Right cardiac atrium (tissue), 5 donors: ENCODE results near the gene AGL. TPM values are rescaled to one million over a fixed set of nuclear protein-coding genes. Genes with fewer than 3 reads are reported as not detected.
"Not testable (repeated sequence)": the region's sequence is repeated elsewhere in the genome, so short reads cannot be mapped to it uniquely, and the experiment has no call there.

Experiments used
- ATAC-seq, 2 donors: fragments of 200-7000 bp; cut with Tn5 transposase; one replicate each; pipeline versions ENCODE4 v1.8.0 to v1.9.1; 2020; ENCODE audit warnings: moderate library complexity in 2 of 2, mild to moderate bottlenecking in 1 of 2
- DNase-seq, 3 donors: peaks; one replicate each; pipeline ENCODE4 v3.0.0-alpha.2; 2020
- H3K27ac ChIP-seq: one replicate; pipeline ENCODE4 v1.5.1; 2013; ENCODE audit warnings: mild to moderate bottlenecking, low read length, control low read depth, moderate library complexity
- H3K27me3 ChIP-seq: one replicate; pipeline ENCODE4 v1.6.1; 2013; ENCODE audit not compliant: control insufficient read depth, insufficient read depth
- H3K4me1 ChIP-seq: one replicate; pipeline ENCODE4 v1.6.1; 2013; ENCODE audit warnings: low read length; ENCODE audit not compliant: control insufficient read depth, insufficient read depth
- H3K4me3 ChIP-seq: one replicate; pipeline ENCODE4 v1.5.1; 2013; ENCODE audit warnings: low read length, control low read depth
- H3K9me3 ChIP-seq: one replicate; pipeline ENCODE4 v1.6.1; 2013; ENCODE audit warnings: low read length; ENCODE audit not compliant: control insufficient read depth
- WGBS: extraction: QIAGEN DNeasy Blood & Tissue Kit; methylation state at CpG from one replicate; pipeline ENCODE4 v1.1.7; 2013; 5-methylcytosine and 5-hydroxymethylcytosine counted together
- intact Hi-C, 4 donors: fragments of 100-400 bp; cut with DNase I; formaldehyde crosslinking; loops; one replicate each; pipeline versions ENCODE4 v1.11.0 to v1.14.0; 2022 to 2023
- polyA plus RNA-seq: library from polyadenylated mRNA; stranded (reverse); fragments of 200-250 nt; gene quantifications from one replicate; pipeline ENCODE4 v1.2.3, GENCODE V29; 2013
- total RNA-seq, 4 donors: library from RNA; stranded (reverse); fragmentation: NEBNext Ultra II Directional; extraction: Animal tissue kit (Norgen Biotek cat#: 25700); gene quantifications; one replicate each; pipeline ENCODE4 v1.2.1, GENCODE V29; 2021
- donor health status: healthy with polysubstance abuse.
- donor health status: DM: no; HTN: yes; CAD: no.
- donor health status: DM: no; HTN: no; CAD: no.
- donor health status: DM: no; HTN: yes; CAD: no; lungs with severe emphysema.
- donor health status: DM: yes; HTN: yes; CAD: no.

AGL gene
- total and polyA plus RNA-seq, 5 donors: 23.2 to 66.4 (median 60.5) TPM

DNA sequence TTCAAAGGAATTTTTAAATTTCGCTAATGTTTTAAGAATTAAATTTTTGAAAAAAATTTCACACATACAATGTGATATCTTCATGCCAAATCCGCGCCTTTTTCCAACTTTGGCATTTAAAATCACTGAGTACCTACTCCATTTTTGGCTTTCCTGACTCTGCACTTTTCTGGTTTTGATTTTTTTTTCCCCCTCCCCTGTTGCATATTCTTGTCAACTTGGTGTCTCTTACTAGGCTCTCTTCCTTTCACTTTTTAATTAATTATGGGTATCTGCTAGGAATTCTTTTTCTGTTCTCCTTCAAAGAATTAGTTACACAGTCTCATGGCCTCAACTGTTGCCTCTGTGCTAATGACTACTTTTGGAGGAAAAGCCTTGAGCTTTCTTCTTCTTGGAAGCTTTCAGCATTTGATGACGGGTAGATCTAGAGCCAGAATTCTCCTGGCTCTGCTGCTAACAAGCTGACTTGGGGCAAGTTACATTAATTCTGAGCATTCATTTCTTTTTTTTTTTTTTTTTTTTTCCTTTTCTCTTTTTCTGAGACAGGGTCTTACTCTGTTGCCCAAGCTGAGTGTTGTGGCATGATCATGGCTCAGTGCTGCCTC, 1.8 kb downstream of the AGL start:
- H3K27me3 ChIP-seq: no peaks in the 10 kb centered on the region
- peak overlapping the region; percentile 49 for H3K4me3 ChIP-seq
- DNase-seq (no peak), ATAC-seq (no peak)
- H3K9me3 ChIP-seq: no peaks in the 10 kb centered on the region
- H3K4me1 ChIP-seq: peaks cover 1% of the 10 kb centered on the region
- 64% methylated on average over 4 of the region's 4 CpGs for WGBS
- intact Hi-C loops: no loop called here
- H3K27ac ChIP-seq: peak overlapping the region; percentile 46

DNA sequence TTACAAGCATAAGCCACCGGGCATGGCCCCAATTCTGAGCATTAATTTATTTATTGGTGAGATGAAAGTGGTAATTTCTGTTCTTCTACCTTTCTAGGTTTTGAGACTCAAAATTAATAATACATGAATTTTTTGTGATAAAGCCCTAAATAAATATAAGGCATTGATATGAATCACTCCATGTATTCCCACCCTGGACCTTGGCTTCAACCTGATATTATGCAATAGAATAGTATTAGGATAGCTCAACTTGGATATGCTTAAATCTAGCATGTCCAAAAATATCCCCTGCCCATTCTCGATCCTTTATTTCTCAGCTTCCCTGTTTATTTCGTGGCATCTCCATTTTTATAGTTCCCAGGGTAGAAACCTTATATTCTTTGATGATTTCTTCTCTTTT, 2.5 kb downstream of the AGL start:
- intact Hi-C loops: no loop called here

DNA sequence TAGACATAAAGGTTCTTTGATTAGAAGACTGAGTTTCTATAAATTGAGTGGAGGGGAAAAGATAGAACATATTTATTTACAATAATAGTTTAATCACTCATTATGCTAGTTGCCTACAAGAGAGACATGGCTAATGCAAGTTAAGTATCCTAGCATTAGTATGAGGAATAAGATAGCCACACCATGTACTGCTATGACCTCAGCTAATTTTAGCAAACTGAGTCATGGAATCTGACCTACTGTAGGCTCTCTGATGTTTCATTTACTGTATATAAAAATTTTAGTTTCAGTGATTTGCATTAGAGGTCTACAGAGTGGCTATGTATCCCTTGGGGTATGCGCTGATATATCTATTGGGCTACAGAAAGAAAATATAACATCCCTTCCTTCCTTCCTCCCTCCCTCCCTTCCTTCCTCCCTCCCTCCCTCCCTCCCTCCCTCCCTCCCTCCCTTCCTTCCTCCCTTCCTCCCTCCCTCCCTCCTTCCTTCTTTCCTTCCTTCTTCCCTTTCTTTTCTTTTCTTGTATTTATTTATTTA, 5.8 kb downstream of the AGL start:
- no peak overlapping the region for H3K4me3 ChIP-seq
- intact Hi-C loops: no loop called here
- H3K27me3 ChIP-seq: no peaks in the 10 kb centered on the region
- ATAC-seq (peak in 1 of 2 donors; percentile 59), DNase-seq (no peak)
- no peak overlapping the region for H3K27ac ChIP-seq
- no peaks in the 10 kb centered on the region for H3K4me1 ChIP-seq
- no peaks in the 10 kb centered on the region for H3K9me3 ChIP-seq
- 98% methylated on average over 1 of the region's 1 CpG for WGBS

More for the DNA sequence above, 2.5 kb downstream of the AGL start:
- Histone ChIP-seq H3K4me1 (peaks cover 1% of the 10 kb centered on the region), H3K27ac (no peak overlapping the region), H3K9me3 (no peaks in the 10 kb centered on the region), H3K4me3 (peak overlapping the region; percentile 49), H3K27me3 (no peaks in the 10 kb centered on the region)
- 68% methylated on average over 3 of the region's 3 CpGs for WGBS
- ATAC-seq (no peak), DNase-seq (no peak)

- H3K9me3 ChIP-seq, intact Hi-C loops, ATAC-seq, H3K4me3 ChIP-seq, H3K27ac ChIP-seq, H3K27me3 ChIP-seq, H3K4me1 ChIP-seq: not testable (repeated sequence)
- WGBS: 96% methylated on average over 27 of the region's 33 CpGs
- peak in 1 of 3 donors; percentile 23 for DNase-seq
These were observed 6.9 kb downstream of the AGL start for GRCh38 chr1:99857041-99857440.

GRCh38 chr1:99858286-99858685, 8.1 kb downstream of the AGL start:
- Histone ChIP-seq H3K4me3 (no peak overlapping the region), H3K27ac (no peak overlapping the region), H3K4me1 (no peaks in the 10 kb centered on the region), H3K27me3 (no peaks in the 10 kb centered on the region), H3K9me3 (no peaks in the 10 kb centered on the region)
- DNase-seq: no peak
- ATAC-seq: no peak
- 85% methylated on average over 2 of the region's 2 CpGs for WGBS
- intact Hi-C loops: no loop called here

- H3K4me1 ChIP-seq: no peaks in the 10 kb centered on the region
- no peaks in the 10 kb centered on the region for H3K9me3 ChIP-seq
- no peak for DNase-seq
- H3K27ac ChIP-seq: no peak overlapping the region
- no peak for ATAC-seq
- H3K4me3 ChIP-seq: no peak overlapping the region
- no peaks in the 10 kb centered on the region for H3K27me3 ChIP-seq
- intact Hi-C loops: no loop called here
These were observed 8.7 kb downstream of the AGL start for GRCh38 chr1:99858881-99859280.

DNA sequence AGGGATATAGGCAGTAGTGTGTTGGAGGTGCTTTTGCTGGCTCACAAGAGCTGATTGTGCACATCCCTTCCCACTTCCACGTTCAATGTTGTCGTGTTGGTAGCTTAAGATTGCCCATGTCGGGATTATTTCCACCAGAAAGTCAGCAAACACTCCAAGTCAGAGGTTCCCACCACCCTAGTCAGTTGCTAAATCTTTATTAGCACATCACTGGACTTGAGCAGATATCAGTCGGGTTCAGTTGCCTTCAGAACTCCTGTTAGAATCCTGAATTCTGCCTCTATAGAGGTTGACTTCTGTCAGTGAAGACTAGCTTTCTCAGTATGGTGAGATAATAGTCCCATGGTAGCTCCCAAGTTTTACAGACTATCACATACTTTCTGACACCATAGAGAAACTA, 10.5 kb downstream of the AGL start:
- DNase-seq (no peak), ATAC-seq (no peak)
- no peak overlapping the region for H3K27ac ChIP-seq
- H3K27me3 ChIP-seq: no peaks in the 10 kb centered on the region
- 85% methylated on average over 4 of the region's 4 CpGs for WGBS
- H3K9me3 ChIP-seq: no peaks in the 10 kb centered on the region
- intact Hi-C loops: no loop called here
- H3K4me1 ChIP-seq: no peaks in the 10 kb centered on the region
- no peak overlapping the region for H3K4me3 ChIP-seq

GRCh38 chr1:99867682-99868081, 17.5 kb downstream of the AGL start:
- intact Hi-C loops: no loop called here

GRCh38 chr1:99869304-99869703, 19.1 kb downstream of the AGL start:
- no peak for DNase-seq
- H3K4me3 ChIP-seq: no peak overlapping the region
- ATAC-seq: no peak

More at GRCh38 chr1:99867682-99868081, 17.5 kb downstream of the AGL start:
- Histone ChIP-seq H3K4me3 (no peak overlapping the region), H3K9me3 (no peaks in the 10 kb centered on the region), H3K27ac (no peak overlapping the region), H3K4me1 (no peaks in the 10 kb centered on the region), H3K27me3 (no peaks in the 10 kb centered on the region)
- ATAC-seq (peak in 1 of 2 donors; percentile 65), DNase-seq (peak in 1 of 3 donors; percentile 61)
- 81% methylated on average over 6 of the region's 6 CpGs for WGBS

GRCh38 chr1:99869723-99870122, 19.6 kb downstream of the AGL start:
- intact Hi-C loops: no loop called here
- Histone ChIP-seq H3K27ac (no peak overlapping the region), H3K27me3 (no peaks in the 10 kb centered on the region), H3K4me1 (no peaks in the 10 kb centered on the region), H3K9me3 (no peaks in the 10 kb centered on the region), H3K4me3 (no peak overlapping the region)
- WGBS: 87% methylated on average over 6 of the region's 6 CpGs
- DNase-seq (no peak), ATAC-seq (no peak)

More at GRCh38 chr1:99869304-99869703, 19.1 kb downstream of the AGL start:
- intact Hi-C loops: no loop called here
- Histone ChIP-seq H3K9me3 (no peaks in the 10 kb centered on the region), H3K27ac (no peak overlapping the region), H3K4me1 (no peaks in the 10 kb centered on the region), H3K27me3 (no peaks in the 10 kb centered on the region)

DNA sequence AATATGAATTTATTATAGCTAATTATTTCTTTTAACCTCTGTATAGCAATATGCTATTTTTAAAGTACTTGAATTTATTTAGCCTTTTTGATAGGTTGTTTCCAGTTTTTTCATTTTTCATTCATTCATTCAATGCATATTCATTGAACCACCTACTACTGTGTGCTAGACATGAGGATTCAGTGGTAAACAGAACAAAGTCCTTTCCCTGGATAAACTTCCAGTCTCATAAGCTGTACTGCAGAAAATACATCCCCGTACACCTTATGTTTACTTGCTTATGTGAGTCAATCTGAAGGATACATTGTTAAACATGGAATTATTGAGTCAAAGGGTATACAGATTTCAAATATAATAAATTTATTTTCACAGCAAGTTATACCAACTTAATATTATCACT, 21.9 kb downstream of the AGL start:
- ATAC-seq (no peak), DNase-seq (no peak)
- Histone ChIP-seq H3K9me3 (no peaks in the 10 kb centered on the region), H3K4me1 (no peaks in the 10 kb centered on the region), H3K4me3 (no peak overlapping the region), H3K27me3 (no peaks in the 10 kb centered on the region), H3K27ac (no peak overlapping the region)
- 96% methylated on average over 1 of the region's 1 CpG for WGBS
- intact Hi-C loops: no loop called here

DNA sequence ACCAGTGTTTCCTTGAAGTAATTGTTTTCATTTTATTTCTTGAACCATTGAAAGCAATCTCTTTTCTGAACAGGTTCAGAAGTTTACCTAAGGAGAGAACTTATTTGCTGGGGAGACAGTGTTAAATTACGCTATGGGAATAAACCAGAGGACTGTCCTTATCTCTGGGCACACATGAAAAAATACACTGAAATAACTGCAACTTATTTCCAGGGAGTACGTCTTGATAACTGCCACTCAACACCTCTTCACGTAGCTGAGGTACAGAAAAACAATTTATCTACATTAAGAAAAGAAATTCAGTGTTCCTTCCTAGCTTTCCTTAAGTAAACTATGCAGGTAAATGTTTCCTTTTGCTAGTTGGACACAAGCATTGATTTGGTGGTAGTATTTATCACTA, 27.4 kb downstream of the AGL start:
- no peak overlapping the region for H3K27ac ChIP-seq

More for the DNA sequence above, 27.4 kb downstream of the AGL start:
- no peaks in the 10 kb centered on the region for H3K9me3 ChIP-seq
- no peaks in the 10 kb centered on the region for H3K27me3 ChIP-seq
- H3K4me1 ChIP-seq: no peaks in the 10 kb centered on the region
- DNase-seq (no peak), ATAC-seq (no peak)
- H3K4me3 ChIP-seq: no peak overlapping the region
- intact Hi-C loops: no loop called here
- WGBS: 61% methylated on average over 3 of the region's 3 CpGs
